Panc1 (cell line): ENCODE measurements around the gene FRYL. TPM values are rescaled to one million over a fixed set of nuclear protein-coding genes. Genes with fewer than 3 reads are reported as not detected.

Experiments used
- ATAC-seq: fragments of 200-7000 bp; cut with Tn5 transposase; 2 replicates; pipeline ENCODE4 v1.9.1; 2020; ENCODE audit warnings: mild to moderate bottlenecking, moderate library complexity
- BruUV-seq: library from RNA; stranded (reverse); fragments of 400-500 nt; replicated peaks from 2 replicates; lab custom pipeline; 2021; lab: Mats Ljungman, UMichigan
- CTCF ChIA-PET: fragments of 300-600 bp; sonication (Branson Sonifier 250); formaldehyde crosslinking; loops from one replicate; lab custom pipeline; 2022; ENCODE audit warnings: antibody characterized with exemption; lab: Charles Lee
- POLR2A ChIA-PET: fragments of 300-600 bp; sonication (Branson Sonifier 250); formaldehyde crosslinking; loops from one replicate; lab custom pipeline; 2022; ENCODE audit warnings: antibody characterized with exemption; lab: Charles Lee
- DNase-seq: peaks from one replicate; pipeline ENCODE4 v3.0.0-alpha.2; 2010; ENCODE audit warnings: low read depth, low spot score
- H3K27ac ChIP-seq: 2 replicates; pipeline ENCODE4 v1.5.1; 2011; ENCODE audit warnings: mild to moderate bottlenecking, low read length, inconsistent platforms
- H3K27me3 ChIP-seq: fragments of 200-500 bp; sonication (Bioruptor generic); 2 replicates; pipeline ENCODE4 v1.6.0; 2014; ENCODE audit warnings: low read length, inconsistent platforms; ENCODE audit not compliant: control insufficient read depth, insufficient read depth
- H3K36me3 ChIP-seq: fragments of 200-500 bp; sonication (Bioruptor generic); 2 replicates; pipeline ENCODE4 v1.5.1; 2014; ENCODE audit warnings: inconsistent platforms, mild to moderate bottlenecking, low read length, moderate library complexity; ENCODE audit not compliant: control insufficient read depth, insufficient read depth
- H3K4me1 ChIP-seq: 2 replicates; pipeline ENCODE4 v1.5.1; 2011; ENCODE audit warnings: inconsistent platforms, mild to moderate bottlenecking, low read length, moderate library complexity; ENCODE audit not compliant: control insufficient read depth, insufficient read depth
- H3K4me3 ChIP-seq, 2 experiments: 2 replicates each; pipeline ENCODE4 v1.5.1; 2011 to 2012; ENCODE audit warnings: low read depth in 2 of 2, low read length in 2 of 2, mild to moderate bottlenecking in 2 of 2, inconsistent platforms in 1 of 2, moderate library complexity in 1 of 2
- H3K9me3 ChIP-seq: fragments of 200-500 bp; sonication (Bioruptor generic); 2 replicates; pipeline ENCODE4 v1.5.1; 2014; ENCODE audit warnings: low read depth, mild to moderate bottlenecking, inconsistent platforms, low read length, moderate library complexity; ENCODE audit not compliant: control insufficient read depth, insufficient read depth
- CTCF ChIP-seq: fragments of 450-650 bp; IDR thresholded peaks from 2 replicates; pipeline ENCODE4 v1.5.1; 2017; ENCODE audit warnings: mild to moderate bottlenecking
- POLR2AphosphoS5 ChIP-seq: IDR thresholded peaks from 2 replicates; pipeline ENCODE4 v1.6.1; 2012; ENCODE audit warnings: mild to moderate bottlenecking, low read depth, low read length, moderate library complexity
- REST ChIP-seq, 2 experiments: IDR thresholded peaks; 2 replicates each; pipeline ENCODE4 v1.6.1; 2011 to 2012; ENCODE audit warnings: low read depth in 2 of 2, control low read depth in 1 of 2, low read length in 1 of 2, mild to moderate bottlenecking in 1 of 2, moderate library complexity in 1 of 2; ENCODE audit not compliant: insufficient read depth in 1 of 2
- SIN3A ChIP-seq: IDR thresholded peaks from 2 replicates; pipeline ENCODE4 v1.6.1; 2012; ENCODE audit warnings: low read depth, mild to moderate bottlenecking, low read length, moderate library complexity, borderline replicate concordance; ENCODE audit not compliant: insufficient read depth
- TCF7L2 ChIP-seq: IDR thresholded peaks from 2 replicates; pipeline ENCODE4 v1.6.1; 2011; ENCODE audit warnings: mild to moderate bottlenecking, low read depth, low read length, inconsistent platforms
- in situ Hi-C: cut with HindIII; loops from 2 replicates; pipeline ENCODE4 v1.10.0; 2016; ENCODE audit warnings: low sequenced_read_pairs, low pct_unique_long_range_greater_than_20kb
- intact Hi-C: fragments of 100-400 bp; cut with micrococcal nuclease; formaldehyde crosslinking; loops from one replicate; pipeline ENCODE4 v1.10.0; 2022; ENCODE audit not compliant: unreplicated experiment
- total RNA-seq: library from RNA; stranded (reverse); gene quantifications from one replicate; pipeline ENCODE4 v1.2.1, GENCODE V29; 2021; ENCODE audit not compliant: unreplicated experiment

FRYL gene
- total RNA-seq, 1 experiment from 2014 or later, result 47.5 TPM

DNA sequence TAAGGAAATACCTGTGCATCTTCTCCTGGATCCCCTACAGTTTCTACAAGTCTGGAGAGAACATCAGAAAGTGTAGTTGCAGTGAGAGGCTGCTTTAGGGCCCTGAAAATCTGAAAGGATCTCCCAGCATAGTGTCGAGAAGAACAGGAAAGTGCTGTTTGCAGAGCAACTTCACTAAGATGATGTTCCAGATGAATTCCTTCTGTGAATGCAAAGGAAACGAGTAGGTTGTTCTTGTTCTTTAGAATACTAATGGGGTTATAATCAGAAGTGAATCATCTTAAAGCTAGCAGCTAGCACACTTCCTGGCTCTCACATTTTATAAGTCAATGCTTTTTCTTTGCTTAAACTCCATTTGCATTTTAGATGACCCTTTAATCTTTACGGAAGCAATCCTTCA is 236.3 kb downstream of the FRYL start:
- H3K36me3 ChIP-seq, result peaks cover 21% of the 10 kb centered on the region; the same call in 1 of the 2 replicates
- DNase-seq (no peak), ATAC-seq (no peak)
- no peaks in the 10 kb centered on the region for H3K4me1 ChIP-seq
- H3K27ac ChIP-seq, result no peak overlapping the region
- in situ Hi-C loops (no loop called here), intact Hi-C loops (no loop called here)
- no TSS peak for BruUV-seq
- no peaks in the 10 kb centered on the region for H3K9me3 ChIP-seq
- POLR2A ChIA-PET, result no interaction called here
- TF ChIP-seq REST (IDR thresholded peaks at IDR 0.05; ENCODE audit: insufficient read depth in 1 of 2, low read depth in 2 of 2, low read length in 1 of 2), result no peak
- TF ChIP-seq SIN3A, result no peak
- no peak for TF ChIP-seq POLR2AphosphoS5
- TF ChIP-seq CTCF, result no peak
- TF ChIP-seq TCF7L2, result no peak
- no peaks in the 10 kb centered on the region for H3K27me3 ChIP-seq
- CTCF ChIA-PET, result no interaction called here
- no peak overlapping the region for H3K4me3 ChIP-seq

DNA sequence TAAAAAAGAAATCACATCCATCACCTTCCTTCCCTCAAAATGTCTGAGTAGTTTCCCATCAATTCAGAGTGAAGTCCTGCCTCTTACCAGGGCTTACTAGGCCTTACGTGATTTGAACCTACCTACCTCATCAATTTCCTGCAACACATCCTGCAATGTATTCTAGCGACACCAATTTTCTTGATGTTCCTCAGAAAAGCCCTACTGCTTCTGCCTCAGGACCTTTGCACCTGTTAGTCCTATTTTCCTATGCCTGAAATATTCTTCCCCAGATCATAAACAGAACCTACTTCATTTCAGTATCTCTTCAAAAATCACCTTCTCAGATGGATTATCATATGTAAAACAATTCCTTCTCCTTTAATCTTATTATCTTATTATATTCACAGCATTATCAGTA is 237.2 kb downstream of the FRYL start:
- BruUV-seq, result no TSS peak
- Histone ChIP-seq H3K27me3 (no peaks in the 10 kb centered on the region), H3K4me1 (no peaks in the 10 kb centered on the region), H3K27ac (no peak overlapping the region), H3K4me3 (no peak overlapping the region), H3K36me3 (peaks cover 19% of the 10 kb centered on the region; the same call in 1 of the 2 replicates), H3K9me3 (no peaks in the 10 kb centered on the region)
- POLR2A ChIA-PET, result no interaction called here
- in situ Hi-C loops (no loop called here), intact Hi-C loops (no loop called here)
- CTCF ChIA-PET, result interaction anchor here (0.6 kb wide), 1 partner anchor 418 kb away, joined by 3 read pairs; no protein-coding TSS in a partner anchor
- no peak for TF ChIP-seq POLR2AphosphoS5
- DNase-seq, result no peak
- no peak for ATAC-seq

- Histone ChIP-seq H3K27ac (no peak overlapping the region), H3K27me3 (no peaks in the 10 kb centered on the region), H3K36me3 (peaks cover 7% of the 10 kb centered on the region; the same call in 1 of the 2 replicates), H3K4me3 (no peak overlapping the region), H3K9me3 (no peaks in the 10 kb centered on the region), H3K4me1 (no peaks in the 10 kb centered on the region)
- intact Hi-C loops (no loop called here), in situ Hi-C loops (no loop called here)
- ChIA-PET CTCF (no interaction called here), POLR2A (no interaction called here)
- TF ChIP-seq TCF7L2, result no peak
- TF ChIP-seq CTCF, result no peak
- TF ChIP-seq REST (IDR thresholded peaks at IDR 0.05; ENCODE audit: insufficient read depth in 1 of 2, low read depth in 2 of 2, low read length in 1 of 2), result no peak
- TF ChIP-seq POLR2AphosphoS5, result no peak
- no peak for TF ChIP-seq SIN3A
- ATAC-seq (no peak), DNase-seq (no peak)
- no TSS peak for BruUV-seq
Measured at GRCh38 chr4:48539597-48539996, 240.5 kb downstream of the FRYL start.
